A549 treated with AZD2906 at 1 μM for 4 hours (cell line): Measurements from ENCODE around the gene SLC13A1. TPM values are rescaled to one million over a fixed set of nuclear protein-coding genes. Genes with fewer than 3 reads are reported as not detected.

ENCODE experiments used
- total RNA-seq: library from RNA; stranded (reverse); fragments of 200-300 nt; extraction: Qiagen RNA extraction; gene quantifications from 5 replicates; pipeline ENCODE4 v1.2.3, GENCODE V29; 2022

The SLC13A1 gene
- total RNA-seq = not detected in 5 replicates

GRCh38 chr7:123199883-123200282 is at the start of gene SLC13A1:
TSS of gene SLC13A1 (minus strand) at chr7:123199969. CDS start at chr7:123199946, 23 bp downstream.

Other genes with a start within 250 kb of the SLC13A1 start
- gene TAS2R16, start 204.3 kb downstream of the SLC13A1 start, total RNA-seq = not detected in 5 replicates